ENCODE data around the gene ARNT2. TPM values are rescaled to one million over a fixed set of nuclear protein-coding genes. Genes with fewer than 3 reads are reported as not detected.

Gene ARNT2
- total and polyA plus RNA-seq, 2 experiments from 2014 or later, result 4.6 to 11.6 TPM

- Histone ChIP-seq H3F3A (replicated peaks; ENCODE audit: low read depth) (no peaks in the 10 kb centered on the region), H4K20me1 (replicated peaks; ENCODE audit: insufficient read depth) (no peaks in the 10 kb centered on the region; the same call in 1 of the 2 replicates), H3K79me2 (replicated peaks; ENCODE audit: insufficient read depth) (no peaks in the 10 kb centered on the region), H2AFZ (no peak overlapping the region), H3K36me3 (ENCODE audit: insufficient read depth) (no peaks in the 10 kb centered on the region), H3K9me2 (ENCODE audit: insufficient read depth) (0 out of 2 replicates have a peak, but pooled peaks cover 1% of the 10 kb centered on the region), H3K4me1 (ENCODE audit: insufficient read depth) (no peaks in the 10 kb centered on the region), H3K27me3 (ENCODE audit: insufficient read depth) (no peaks in the 10 kb centered on the region), H3K27ac (ENCODE audit: low read depth) (no peak overlapping the region), H3K4me3 (no peak overlapping the region), H3K4me2 (no peak overlapping the region)
- Mint-ChIP-seq H3K4me3 (no peak overlapping the region), H3K27me3 (ENCODE audit: insufficient read depth, low read depth, poor library complexity) (peaks cover 2% of the 10 kb centered on the region), H3K36me3 (ENCODE audit: low read depth) (peaks cover 4% of the 10 kb centered on the region; the same call in 1 of the 3 replicates), H3K9me3 (no peaks in the 10 kb centered on the region), H3K4me1 (peaks cover 6% of the 10 kb centered on the region), H3K27ac (no peak overlapping the region)
- ATAC-seq (no peak), DNase-seq (ENCODE audit: low spot score) (no peak)
- no peak for TF ChIP-seq CTCF (conservative IDR thresholded peaks at IDR 0.05; ENCODE audit: low read depth in 2 of 2)
- TF ChIP-seq ZNF331 (CRISPR knock-in tag; IDR thresholded peaks at IDR 0.05; ENCODE audit: low read depth), result no peak
- TF ChIP-seq ZNF462 (CRISPR knock-in tag; IDR thresholded peaks at IDR 0.05), result no peak
- TF ChIP-seq EZH2 (IDR thresholded peaks at IDR 0.05; ENCODE audit: low read depth, unreplicated experiment), result no peak
- no peak for TF ChIP-seq JUNB (IDR thresholded peaks at IDR 0.05; ENCODE audit: unreplicated experiment)
- TF ChIP-seq NANOG (IDR thresholded peaks at IDR 0.05; ENCODE audit: borderline replicate concordance), result no peak
- no peak for TF ChIP-seq EZH2phosphoT487 (IDR thresholded peaks at IDR 0.05; ENCODE audit: unreplicated experiment)
- TF ChIP-seq ETS1 (IDR thresholded peaks at IDR 0.05), result no peak
- TF ChIP-seq STAT1 (IDR thresholded peaks at IDR 0.05; ENCODE audit: unreplicated experiment), result no peak
- no peak for TF ChIP-seq POLR2AphosphoS5 (IDR thresholded peaks at IDR 0.05; ENCODE audit: low read depth)
- no peak for TF ChIP-seq ZNF114 (CRISPR knock-in tag; IDR thresholded peaks at IDR 0.05)
- TF ChIP-seq CREB1 (CRISPR knock-in tag; IDR thresholded peaks at IDR 0.05; ENCODE audit: low read depth), result no peak
- TF ChIP-seq REST (IDR thresholded peaks at IDR 0.05; ENCODE audit: unreplicated experiment), result no peak
Measured at GRCh38 chr15:80557441-80558234, 153.5 kb downstream of the ARNT2 start.
